PFSK-1 (cell line): ENCODE measurements around the gene S100P.

ENCODE experiments used
- POLR2AphosphoS5 ChIP-seq: IDR thresholded peaks from 2 replicates; pipeline ENCODE4 v1.6.1; 2012; ENCODE audit warnings: low read depth, mild to moderate bottlenecking, control low read depth, low read length, moderate library complexity
- REST ChIP-seq, 2 experiments: IDR thresholded peaks; 2 replicates each; pipeline versions ENCODE4 v1.6.1 to v1.8.0; 2011 to 2012; ENCODE audit warnings: low read depth in 2 of 2, low read length in 2 of 2, control low read depth in 1 of 2, inconsistent platforms in 1 of 2, mild to moderate bottlenecking in 1 of 2, moderate library complexity in 1 of 2; ENCODE audit not compliant: insufficient read depth in 1 of 2
- TAF1 ChIP-seq: IDR thresholded peaks from 2 replicates; pipeline ENCODE4 v1.6.1; 2012; ENCODE audit warnings: low read length, control low read depth, borderline replicate concordance; ENCODE audit not compliant: insufficient read depth

GRCh38 chr4:6706173-6706572, 12.5 kb downstream of the S100P start:
- no peak for TF ChIP-seq POLR2AphosphoS5
- TF ChIP-seq REST (IDR thresholded peaks at IDR 0.05; ENCODE audit: insufficient read depth in 1 of 2, low read depth in 2 of 2, low read length in 2 of 2): no peak
- no peak for TF ChIP-seq TAF1
